Nucleus accumbens (tissue), 56 donors: ENCODE results near the gene SLC35G1.

Experiments used
- DNase-seq, 56 donors: peaks; one replicate each; lab custom pipeline; 2025; lab: John Stamatoyannopoulos, UW

SLC35G1 gene

DNA sequence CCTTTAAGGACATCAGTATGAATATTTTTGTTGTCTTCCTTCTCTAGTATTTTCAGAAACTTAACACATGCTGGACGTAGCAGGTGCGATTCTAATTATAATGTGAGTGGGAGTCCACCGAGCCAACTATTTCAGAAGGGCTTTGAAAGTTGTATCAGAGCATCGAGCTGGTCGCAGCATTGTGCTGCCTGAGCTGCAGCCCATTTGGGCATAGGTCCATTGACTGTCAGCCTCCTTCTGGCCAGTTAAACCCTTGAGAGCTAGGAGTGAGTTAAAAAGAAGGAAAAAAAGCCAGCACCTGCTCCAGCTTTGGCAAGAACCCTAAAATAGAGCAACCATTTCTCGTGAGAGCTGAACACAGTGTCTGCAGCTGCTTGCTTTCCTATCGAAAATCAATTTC lies 47.8 kb downstream of the SLC35G1 start:
- no peak for DNase-seq

DNA sequence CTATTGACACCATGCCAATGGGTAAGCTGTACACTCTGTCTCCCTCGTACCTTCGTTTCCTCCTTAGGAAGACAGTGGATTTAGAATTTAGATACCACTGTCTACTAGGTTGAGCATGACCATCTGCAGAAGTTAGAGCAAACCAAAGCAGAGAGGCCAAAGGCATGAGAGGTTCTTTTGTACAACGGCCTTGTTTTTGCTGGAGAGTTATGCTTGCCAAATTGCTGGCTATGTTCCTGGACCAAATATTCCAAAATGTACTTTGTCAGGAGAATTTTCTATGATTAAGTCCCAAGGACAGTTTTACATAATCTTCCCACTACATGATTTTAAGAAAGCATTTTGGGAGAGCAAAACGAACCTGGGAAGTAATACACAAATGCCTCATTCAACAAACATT lies 52.0 kb downstream of the SLC35G1 start:
- DNase-seq = no peak

DNA sequence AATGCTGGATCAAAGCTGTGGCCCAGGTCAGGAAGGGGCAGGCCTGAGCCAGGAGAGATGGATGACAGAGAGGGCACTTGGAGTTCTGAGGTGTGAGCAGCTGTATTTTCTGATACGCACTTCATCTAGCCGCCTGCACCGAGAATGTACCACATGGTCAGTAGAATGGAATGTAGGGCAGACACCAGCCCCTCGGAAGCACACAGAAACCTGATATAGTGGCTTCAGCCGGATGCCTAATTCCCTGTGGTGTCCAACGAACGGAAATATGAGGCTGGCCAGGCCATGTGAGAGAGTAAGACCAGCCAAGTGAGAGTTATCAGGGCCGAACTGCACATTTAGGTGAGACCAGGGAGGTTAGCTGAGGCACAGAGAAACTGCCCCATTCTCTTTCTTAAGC lies 53.3 kb downstream of the SLC35G1 start:
- DNase-seq = no peak

DNA sequence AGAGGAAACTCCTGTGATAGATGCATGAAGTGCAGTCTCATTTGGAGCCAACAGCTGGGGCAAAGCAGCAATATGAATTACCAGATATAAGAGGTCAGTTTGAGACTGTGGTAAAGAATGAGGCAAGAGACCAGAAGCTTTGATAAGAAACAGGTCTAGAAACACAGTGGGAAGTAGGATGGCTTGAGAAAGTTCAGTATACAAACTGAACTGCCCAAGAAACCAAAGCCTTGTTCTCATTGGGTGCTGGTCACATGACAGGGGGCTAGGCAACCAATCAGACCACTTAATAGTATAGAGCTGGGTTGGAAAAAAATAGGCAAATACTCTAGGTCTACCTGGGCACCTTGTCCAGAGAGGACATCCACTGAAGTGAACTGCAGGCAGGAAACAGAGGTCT lies 53.7 kb downstream of the SLC35G1 start:
- DNase-seq = no peak

DNA sequence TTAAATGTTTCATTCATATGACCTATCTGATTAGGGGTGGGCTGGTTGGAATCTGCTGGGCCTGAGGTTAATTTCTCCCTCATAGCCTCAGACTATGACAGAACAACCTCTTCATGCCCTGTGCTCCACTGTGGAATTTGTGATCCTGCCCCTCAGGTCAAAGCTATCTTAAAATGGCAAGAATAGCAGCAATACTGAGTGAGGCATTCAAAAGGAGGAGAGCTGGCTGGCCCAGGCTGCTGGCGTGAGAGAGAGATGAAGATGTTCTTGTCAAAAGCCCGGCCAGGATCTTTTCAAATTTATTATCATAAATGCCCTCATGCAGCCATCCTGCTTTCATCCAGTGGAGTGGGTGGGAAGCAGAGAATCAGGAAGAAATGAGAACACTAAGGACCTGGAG lies 58.1 kb downstream of the SLC35G1 start:
- no peak for DNase-seq
